ENCODE measurements around the gene NFAT5.
A peak's percentile ranks its signal among the peaks of the same experiment; 100 is the strongest.

NFAT5 gene

DNA sequence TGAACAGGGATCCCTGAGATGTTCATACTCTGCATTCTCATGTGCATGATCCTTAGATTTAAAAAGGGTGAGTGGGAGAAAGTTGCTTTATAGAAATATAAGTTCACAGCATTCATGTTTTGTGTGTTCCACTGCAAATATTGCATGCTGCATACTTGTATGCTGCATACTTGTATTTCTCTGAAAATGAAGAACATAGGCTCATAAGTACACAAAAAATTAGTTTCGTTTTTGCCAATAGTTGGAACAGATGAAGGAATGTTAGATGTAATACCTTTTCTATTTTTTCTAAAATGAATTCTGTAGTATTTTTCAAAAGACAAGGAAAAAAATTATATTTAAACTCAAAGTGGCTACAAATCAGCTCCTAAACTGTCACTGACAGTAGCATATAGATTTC is 79.0 kb downstream of the NFAT5 start:
- DNase-seq (ENCODE audit: low read depth, low spot score) = no peak

DNA sequence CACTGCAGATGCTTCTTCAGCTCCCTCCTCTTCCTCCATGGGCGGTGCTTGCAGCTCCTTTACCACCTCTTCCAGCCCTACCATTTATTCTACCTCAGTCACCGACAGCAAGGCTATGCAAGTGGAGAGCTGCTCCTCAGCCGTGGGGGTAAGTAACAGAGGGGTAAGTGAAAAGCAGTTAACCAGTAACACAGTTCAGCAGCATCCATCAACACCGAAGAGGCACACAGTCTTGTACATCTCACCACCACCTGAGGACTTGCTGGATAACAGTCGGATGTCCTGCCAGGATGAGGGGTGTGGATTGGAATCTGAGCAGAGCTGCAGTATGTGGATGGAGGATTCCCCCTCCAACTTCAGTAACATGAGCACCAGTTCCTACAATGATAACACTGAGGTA is 81.3 kb downstream of the NFAT5 start:
- no peak for DNase-seq (ENCODE audit: low read depth, low spot score)

- no peak for DNase-seq (ENCODE audit: low read depth, low spot score)
Measured at GRCh38 chr16:69651217-69651616, 85.5 kb downstream of the NFAT5 start.

- no peak for DNase-seq (ENCODE audit: low read depth, low spot score)
Measured at GRCh38 chr16:69654280-69654931, 88.6 kb downstream of the NFAT5 start.

DNA sequence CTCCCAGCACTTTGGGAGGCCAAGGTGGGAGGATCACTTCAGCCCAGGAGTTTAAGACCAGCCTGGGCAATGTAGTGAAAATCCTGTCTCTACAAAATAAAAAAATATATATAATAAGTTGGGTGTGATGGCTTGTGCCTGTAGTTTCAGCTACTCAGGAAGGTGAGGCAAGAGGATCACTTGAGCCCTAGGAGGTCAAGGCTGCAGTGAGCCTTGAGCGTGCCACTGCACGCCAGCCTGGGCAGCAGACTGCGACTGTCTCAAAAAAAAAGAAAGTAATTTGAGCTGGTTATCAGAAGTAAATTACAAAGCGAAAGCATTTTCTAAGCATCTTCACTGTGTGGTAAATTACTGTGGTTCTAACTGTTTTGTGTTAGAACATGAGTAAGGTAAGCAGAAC is 94.4 kb downstream of the NFAT5 start:
- no peak for DNase-seq (ENCODE audit: low read depth, low spot score)

- no peak for DNase-seq (ENCODE audit: low read depth, low spot score)
Measured at GRCh38 chr16:69662901-69663300, 97.1 kb downstream of the NFAT5 start.

DNA sequence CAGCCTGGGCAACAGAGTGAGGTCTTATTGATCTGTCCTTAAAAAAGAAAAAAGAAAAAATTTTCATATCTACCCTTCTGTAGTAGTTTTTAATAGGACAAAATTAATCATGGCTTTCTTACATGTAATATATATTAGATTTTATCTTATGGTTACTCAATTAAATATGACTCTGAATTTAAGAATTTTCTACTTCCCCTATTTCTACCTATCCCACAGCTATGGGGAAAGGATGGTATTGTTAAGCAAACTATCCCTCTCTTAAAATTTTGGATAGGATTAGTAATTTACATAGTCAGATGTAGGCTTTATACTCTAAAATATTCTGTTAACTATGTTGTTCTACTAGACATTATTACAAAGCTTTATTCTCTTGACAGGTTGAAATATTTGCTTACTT is 98.1 kb downstream of the NFAT5 start:
- no peak for DNase-seq (ENCODE audit: low read depth, low spot score)

- DNase-seq (ENCODE audit: low read depth, low spot score) = no peak
Measured at GRCh38 chr16:69669577-69669976, 103.8 kb downstream of the NFAT5 start.

- DNase-seq (ENCODE audit: low read depth, low spot score) = no peak
Measured at GRCh38 chr16:69672315-69672997, 106.7 kb downstream of the NFAT5 start.

DNA sequence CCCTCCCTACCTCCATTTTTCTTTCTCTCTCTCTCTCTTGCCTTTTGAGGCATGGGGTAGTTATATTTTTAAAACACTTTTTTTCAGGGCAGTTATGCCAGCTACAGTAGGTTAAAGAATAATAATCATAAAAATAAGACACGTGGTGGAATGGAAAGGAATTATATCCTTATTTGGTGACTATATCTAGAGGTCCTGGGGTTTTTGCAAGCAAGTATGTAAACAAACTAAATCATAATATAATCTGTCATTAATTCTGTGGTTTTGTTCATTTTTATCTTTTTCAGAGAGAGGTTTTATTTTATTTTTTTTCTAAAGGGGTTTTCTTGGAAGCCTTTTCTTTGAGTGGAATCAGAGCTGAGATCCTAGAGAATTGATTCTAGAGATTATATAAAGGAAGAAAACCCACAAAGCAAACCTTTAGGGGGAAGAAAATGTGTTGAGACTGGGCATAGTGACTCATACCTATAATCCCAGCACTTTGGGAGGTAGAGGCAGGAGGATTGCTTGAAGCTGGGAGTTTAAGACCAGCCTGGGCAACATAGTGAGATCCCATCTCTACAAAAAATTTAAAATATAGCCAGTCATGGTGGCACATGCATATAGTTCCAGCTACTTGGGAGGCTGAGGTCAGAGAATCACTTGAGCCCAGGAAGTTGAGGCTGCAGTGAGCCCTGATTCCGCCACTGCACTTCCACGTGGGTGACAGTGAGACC is 107.4 kb downstream of the NFAT5 start:
- no peak for DNase-seq (ENCODE audit: low read depth, low spot score)

DNA sequence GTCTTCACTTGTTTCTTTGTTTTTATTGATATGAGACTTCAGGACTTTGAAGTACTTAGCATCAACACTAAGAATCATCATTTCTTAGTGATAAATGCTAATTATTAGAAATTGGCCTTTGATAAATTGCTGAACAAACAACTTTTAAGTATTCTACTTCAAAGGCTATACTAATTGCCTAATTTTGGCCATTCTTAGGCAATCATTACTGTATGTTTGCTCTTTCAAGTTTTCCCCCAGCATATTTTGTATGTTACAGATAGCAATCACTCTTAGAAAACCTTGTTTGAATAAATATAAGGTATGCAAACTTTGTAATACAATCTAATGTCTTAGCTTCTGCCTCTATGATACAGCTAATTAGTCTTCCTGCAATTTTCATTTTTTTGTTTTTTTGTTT is 114.6 kb downstream of the NFAT5 start:
- DNase-seq (ENCODE audit: low read depth, low spot score) = no peak

DNA sequence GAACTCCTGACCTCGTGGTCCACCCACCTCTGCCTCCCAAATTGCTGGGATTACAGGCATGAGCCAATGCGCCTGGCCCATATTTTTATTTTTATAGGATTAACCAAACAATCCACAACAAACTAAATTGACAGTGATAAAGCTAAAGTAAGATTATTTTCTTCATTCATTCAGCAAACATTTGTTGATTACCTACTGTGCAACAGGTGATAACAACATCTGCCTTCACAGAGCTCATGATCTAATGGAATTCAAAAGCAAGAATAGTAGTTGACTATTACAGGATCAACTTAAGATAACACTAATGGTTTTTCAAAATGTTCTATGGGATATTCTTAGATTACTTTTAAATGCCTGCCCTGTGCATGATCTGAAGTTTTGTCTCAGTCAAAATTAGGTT is 122.8 kb downstream of the NFAT5 start:
- DNase-seq (ENCODE audit: low read depth, low spot score) = no peak

GRCh38 chr16:69691980-69692911 is 126.5 kb downstream of the NFAT5 start:
- DNase-seq (ENCODE audit: low read depth, low spot score) = peak; percentile 39

- DNase-seq (ENCODE audit: low read depth, low spot score) = no peak
Measured at GRCh38 chr16:69693916-69694315, 128.2 kb downstream of the NFAT5 start.

DNA sequence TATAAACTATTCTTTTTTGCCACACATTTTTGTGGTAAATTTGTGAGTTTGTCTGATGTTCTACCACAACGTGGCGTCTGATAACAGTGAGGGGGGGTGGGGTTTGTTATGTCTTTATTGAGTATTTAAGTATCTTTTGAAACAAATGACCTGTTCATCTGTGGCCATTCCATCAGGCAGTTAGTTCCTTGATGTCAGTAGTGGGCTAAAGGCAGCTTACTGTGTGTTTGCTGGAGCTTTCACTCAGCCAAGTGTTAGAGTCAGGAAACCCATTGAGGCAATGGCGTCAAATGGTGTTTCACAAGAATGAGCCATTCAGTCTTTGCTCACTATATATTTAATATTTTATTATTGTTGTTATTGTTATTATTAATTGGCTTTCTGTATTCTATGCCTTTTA is 132.6 kb downstream of the NFAT5 start:
- DNase-seq (ENCODE audit: low read depth, low spot score) = no peak

- DNase-seq (ENCODE audit: low read depth, low spot score) = no peak
Measured at GRCh38 chr16:69699915-69700314, 134.1 kb downstream of the NFAT5 start.

- DNase-seq (ENCODE audit: low read depth, low spot score) = no peak
Measured at GRCh38 chr16:69701452-69701851, 135.7 kb downstream of the NFAT5 start.

DNA sequence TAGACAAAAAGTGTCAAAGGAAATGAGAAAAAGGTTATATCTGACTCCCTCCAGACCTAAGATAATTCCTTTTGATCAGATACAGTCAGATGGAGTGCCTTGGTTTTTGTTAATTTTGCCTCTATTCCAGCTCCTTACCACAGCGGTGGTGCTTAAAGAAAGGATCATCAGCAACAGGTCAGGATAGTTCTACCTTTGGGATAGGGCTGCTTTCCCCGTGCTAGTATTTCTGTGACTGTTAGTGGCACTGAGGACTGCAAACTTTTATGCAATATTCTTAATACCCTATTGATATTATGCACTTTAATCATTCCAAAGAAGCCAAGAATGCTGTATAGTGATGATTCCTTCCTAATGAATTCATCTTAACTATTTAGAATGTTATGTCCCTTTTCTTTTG is 136.1 kb downstream of the NFAT5 start:
- no peak for DNase-seq (ENCODE audit: low read depth, low spot score)

GRCh38 chr16:69703638-69704037 is 137.9 kb downstream of the NFAT5 start:
- DNase-seq (ENCODE audit: low read depth, low spot score) = no peak

GRCh38 chr16:69706256-69706974 is 140.6 kb downstream of the NFAT5 start:
- no peak for DNase-seq (ENCODE audit: low read depth, low spot score)

GRCh38 chr16:69706975-69707340 is 141.2 kb downstream of the NFAT5 start:
- no peak for DNase-seq (ENCODE audit: low read depth, low spot score)
